Stimulated activated CD4-positive, alpha-beta T cell treated with anti-CD3 and anti-CD28 coated beads, Interleukin-2, amount 100 ng/mL, for 48 hours (primary cell): ENCODE data around the gene MRPL51.
A peak's percentile ranks its signal among the peaks of the same experiment; 100 is the strongest.
"Not testable (repeated sequence)": the region's sequence is repeated elsewhere in the genome, so short reads cannot be mapped to it uniquely, and the experiment has no call there.

ENCODE experiments used
- DNase-seq, 2 donors: peaks; one replicate each; pipeline ENCODE4 v3.0.0-alpha.2; 2020

MRPL51 gene

GRCh38 chr12:6478416-6478815 lies 14.6 kb downstream of the MRPL51 start:
- no peak for DNase-seq

DNA sequence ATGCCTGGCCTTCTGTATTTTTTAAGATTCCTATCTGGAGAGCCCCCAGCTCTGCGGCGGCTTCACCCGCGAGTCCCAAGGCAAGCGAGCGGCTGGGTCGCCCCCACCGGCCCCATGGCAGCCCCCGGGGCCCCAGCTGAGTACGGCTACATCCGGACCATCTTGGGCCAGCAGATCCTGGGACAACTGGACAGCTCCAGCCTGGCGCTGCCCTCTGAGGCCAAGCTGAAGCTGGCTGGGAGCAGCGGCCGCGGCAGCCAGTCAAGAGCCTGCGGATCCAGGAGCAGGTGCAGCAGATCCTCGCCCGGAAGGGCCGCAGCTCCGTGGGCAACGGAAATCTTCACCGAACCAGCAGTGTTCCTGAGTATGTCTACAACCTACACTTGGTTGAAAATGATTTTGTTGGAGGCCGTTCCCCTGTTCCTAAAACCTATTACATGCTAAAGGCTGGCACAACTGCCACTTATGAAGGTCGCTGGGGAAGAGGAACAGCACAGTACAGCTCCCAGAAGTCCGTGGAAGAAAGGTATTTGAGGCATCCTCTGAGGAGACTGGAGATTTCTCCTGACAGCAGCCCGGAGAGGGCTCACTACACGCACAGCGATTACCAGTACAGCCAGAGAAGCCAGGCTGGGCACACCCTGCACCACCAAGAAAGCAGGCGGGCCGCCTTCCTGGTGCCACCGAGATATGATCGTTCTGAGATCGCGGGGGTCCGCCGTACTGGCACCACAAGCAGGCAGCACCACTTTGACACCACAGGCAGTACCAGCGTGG lies 15.3 kb downstream of the MRPL51 start:
- not testable (repeated sequence) for DNase-seq

GRCh38 chr12:6476489-6476888 lies 16.6 kb downstream of the MRPL51 start:
- no peak for DNase-seq

DNA sequence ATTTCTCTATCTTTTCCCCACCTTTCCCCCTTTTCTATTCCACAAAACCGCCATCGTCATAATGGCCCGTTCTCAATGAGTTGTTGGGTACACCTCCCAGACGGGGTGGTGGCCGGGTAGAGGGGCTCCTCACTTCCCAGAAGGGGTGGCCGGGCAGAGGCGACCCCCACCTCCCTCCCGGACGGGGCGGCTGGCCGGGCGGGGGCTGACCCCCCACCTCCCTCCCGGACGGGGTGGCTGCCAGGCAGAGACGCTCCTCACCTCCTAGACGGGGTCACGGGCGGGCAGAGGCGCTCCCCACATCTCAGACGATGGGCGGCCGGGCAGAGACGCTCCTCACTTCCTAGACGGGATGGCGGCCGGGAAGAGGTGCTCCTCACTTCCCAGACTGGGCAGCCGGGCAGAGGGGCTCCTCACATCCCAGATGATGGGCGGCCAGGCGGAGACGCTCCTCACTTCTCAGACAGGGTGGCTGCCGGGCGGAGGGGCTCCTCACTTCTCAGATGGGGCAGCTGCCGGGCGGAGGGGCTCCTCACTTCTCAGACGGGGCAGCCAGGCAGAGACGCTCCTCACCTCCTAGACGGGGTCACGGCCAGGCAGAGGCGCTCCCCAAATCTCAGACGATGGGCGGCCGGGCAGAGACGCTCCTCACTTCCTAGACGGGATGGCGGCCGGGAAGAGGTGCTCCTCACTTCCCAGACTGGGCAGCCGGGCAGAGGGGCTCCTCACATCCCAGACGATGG lies 17.7 kb downstream of the MRPL51 start:
- not testable (repeated sequence) for DNase-seq

- no peak for DNase-seq
These were observed 20.6 kb downstream of the MRPL51 start for GRCh38 chr12:6472491-6472890.

DNA sequence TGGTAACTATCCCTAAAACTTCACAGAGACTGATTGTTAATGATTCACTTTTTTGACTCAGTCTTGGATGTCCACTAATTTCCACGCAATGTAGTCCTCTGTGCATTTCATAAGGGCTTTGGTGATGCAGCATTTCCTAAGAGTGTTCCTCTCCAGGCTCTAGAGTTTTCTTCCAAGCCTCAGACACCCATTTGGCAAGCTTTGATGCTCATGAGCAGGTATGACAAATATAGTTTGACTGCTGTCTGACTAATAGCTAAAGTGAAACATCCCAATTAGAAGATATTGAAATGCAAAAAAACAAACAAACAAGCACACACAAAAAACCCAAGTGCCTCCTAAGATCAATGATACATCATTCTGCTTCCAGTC lies 21.1 kb downstream of the MRPL51 start:
- DNase-seq = no peak

DNA sequence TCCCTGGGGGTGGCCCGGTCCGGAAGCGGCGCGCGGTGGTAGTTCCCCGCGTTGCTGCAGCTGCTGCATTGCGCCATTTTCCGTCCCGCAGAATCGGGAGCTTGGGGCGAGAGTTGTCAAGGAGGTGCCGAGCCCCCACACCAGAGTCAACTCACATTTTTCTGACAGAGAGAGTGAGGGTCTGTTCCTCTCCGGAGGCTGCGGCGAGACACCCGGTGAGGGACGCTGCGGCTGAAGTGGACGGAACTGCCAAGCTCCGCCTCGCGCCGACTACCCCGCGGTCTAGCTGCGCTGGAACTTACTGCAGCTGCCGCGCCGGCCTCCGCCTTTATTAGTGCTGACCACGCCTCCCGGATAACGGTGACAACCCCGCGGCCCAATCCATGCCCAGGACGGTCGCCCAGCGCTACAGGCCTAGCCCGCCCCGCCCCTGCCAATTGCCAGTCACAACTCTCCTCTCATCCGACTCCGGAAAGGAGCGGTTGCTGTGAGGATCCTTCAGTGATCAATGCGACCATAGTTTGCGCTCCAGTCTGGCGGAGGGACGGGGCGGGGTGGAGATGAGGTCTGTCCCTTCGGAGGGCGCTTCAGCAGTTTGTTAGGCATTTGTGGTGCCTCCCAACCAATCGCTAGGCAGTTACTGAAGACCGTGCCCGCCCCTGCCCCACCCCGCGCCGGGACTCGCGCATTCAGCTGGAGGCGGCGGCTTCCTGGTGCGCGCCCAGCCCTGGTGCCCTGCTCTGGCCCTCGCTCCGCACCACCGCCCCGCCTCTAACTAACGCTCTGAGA lies 22.5 kb downstream of the MRPL51 start, which contains the start of gene VAMP1:
VAMP1 (minus strand) TSS at position 303 of the 789 bp plus-strand sequence; CDS start at position 157, 146 bp downstream.
- DNase-seq = peak; percentile 97

DNA sequence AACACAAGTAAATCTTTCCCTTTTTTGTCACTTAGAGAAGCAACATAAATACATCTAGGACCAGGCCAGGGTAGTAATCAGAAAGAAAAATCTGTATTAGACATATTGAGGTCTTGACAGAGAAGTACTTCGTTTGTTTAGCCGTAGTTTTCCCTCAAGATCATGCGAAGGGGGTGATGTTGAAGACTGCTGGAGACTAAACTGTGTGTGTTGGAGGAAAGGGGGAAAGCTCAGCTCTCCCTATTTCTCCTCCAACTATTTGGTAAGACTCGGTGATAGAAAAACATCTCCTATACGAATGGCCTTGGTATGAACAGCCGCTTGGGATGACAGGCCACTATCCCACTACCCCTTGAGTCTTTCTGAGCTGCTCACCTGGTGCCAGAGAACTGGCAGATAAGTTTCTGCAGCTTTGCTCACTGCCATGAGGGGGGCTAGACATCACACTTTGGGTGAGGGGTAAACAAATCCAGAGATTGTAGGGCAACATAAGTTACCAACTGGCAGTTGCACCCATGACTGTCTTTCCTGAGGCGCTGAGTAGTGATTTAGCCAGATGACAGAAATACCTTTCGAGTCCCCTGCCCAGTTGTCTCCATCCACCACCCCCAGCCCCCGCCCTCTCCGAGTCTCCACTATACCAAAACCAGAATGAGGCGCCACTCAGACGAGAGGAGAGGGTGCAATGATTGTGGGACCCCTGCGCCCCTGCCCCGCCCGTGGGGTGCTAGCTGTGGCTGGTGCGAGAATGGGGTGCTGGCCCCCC lies 23.3 kb downstream of the MRPL51 start:
- no peak for DNase-seq

- no peak for DNase-seq
These were observed 24.0 kb downstream of the MRPL51 start for GRCh38 chr12:6469092-6469491.

GRCh38 chr12:6468283-6468575 lies 24.8 kb downstream of the MRPL51 start:
- DNase-seq = no peak

DNA sequence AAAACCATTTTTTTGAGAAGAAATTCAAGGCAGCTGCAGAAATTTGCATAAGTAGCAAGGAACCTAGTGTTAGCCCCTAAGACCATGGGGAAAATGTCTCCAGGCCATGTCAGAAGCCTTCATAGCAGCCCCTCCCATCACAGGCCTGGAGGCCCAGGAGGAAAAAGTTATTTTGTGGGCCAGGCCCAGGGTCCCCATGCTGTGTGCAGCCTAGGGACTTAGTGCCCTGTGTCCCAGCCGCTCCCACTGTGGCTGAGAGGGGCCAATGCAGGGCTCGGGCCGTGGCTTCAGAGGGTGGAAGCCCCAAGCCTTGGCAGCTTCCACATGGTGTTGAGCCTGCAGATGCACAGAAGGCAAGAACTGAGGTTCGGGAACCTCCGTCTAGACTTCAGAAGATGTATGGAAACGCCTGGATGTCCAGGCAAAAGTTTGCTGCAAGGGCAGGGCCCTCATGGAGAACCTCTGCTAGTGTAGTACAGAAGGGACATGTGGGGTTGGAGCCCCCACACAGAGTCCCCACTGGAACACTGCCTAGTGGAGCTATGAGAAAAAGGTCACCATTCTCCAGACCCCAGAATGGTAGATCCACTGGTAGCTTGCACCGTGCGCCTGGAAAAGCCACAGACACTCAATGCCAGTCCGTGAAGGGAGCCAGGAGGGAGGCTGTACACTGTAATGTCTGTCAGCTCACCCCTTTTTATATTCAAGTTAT lies 25.3 kb downstream of the MRPL51 start:
- not testable (repeated sequence) for DNase-seq

- not testable (repeated sequence) for DNase-seq
These were observed 26.3 kb downstream of the MRPL51 start for GRCh38 chr12:6466751-6467150.

DNA sequence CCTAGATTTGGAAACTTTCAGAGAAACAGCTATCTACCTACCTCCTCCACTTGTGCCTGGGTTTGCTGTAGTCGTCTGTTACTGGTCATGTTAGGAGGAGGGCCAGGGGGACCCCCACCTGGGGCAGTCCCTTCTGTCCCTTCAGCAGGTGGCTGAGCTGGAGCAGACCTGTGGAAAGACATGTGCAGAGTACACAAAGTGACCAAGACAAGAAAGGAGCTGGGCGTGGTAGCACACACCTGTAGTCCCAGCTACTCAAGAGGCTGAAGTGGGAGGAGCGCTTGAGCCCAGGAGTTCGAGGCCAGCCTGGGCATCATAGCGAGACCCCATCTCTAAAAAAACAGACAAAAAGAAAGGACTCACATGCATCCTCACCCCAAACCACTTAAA lies 26.9 kb downstream of the MRPL51 start:
- DNase-seq = no peak

GRCh38 chr12:6465467-6466183 lies 27.4 kb downstream of the MRPL51 start:
- no peak for DNase-seq

DNA sequence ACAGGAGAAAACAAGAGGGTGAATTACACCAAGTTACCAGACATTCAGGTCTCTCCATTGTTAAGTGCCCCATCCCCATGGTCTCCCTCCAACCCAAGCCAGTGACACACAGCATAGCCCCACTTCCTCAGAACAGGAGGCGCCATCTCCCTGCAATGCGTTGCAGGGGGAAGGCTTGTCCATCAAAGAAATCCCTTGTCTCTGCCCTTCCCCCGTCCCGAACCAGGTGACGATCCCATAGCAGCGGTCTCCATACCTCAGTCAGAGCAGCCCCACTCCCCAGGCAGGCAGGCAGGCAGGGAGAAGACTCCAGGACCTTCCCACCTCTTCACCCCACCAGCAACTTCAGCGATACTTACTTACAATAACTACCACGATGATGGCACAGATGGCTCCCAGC lies 28.5 kb downstream of the MRPL51 start:
- no peak for DNase-seq

DNA sequence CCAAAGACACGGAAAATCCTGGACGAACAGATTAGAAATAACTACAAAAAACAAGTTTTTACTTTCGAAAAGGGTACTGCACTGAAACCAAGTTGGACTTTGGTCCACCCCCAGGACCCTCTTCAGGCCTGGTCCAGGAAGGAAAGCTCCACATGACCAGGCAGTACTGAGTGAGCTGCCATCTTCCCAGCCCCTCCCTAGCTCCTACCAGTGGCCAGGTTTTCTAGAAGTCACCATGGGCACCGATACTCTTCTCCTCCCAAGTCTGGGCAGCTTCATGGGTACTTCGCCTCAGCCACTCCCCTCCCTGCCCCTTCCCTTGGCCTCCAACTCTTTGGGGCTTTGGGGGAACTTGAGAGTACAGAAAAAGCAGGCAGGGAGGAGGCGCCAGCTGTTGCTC lies 29.2 kb downstream of the MRPL51 start:
- DNase-seq = no peak

GRCh38 chr12:6463216-6463615 lies 29.8 kb downstream of the MRPL51 start:
- no peak for DNase-seq

DNA sequence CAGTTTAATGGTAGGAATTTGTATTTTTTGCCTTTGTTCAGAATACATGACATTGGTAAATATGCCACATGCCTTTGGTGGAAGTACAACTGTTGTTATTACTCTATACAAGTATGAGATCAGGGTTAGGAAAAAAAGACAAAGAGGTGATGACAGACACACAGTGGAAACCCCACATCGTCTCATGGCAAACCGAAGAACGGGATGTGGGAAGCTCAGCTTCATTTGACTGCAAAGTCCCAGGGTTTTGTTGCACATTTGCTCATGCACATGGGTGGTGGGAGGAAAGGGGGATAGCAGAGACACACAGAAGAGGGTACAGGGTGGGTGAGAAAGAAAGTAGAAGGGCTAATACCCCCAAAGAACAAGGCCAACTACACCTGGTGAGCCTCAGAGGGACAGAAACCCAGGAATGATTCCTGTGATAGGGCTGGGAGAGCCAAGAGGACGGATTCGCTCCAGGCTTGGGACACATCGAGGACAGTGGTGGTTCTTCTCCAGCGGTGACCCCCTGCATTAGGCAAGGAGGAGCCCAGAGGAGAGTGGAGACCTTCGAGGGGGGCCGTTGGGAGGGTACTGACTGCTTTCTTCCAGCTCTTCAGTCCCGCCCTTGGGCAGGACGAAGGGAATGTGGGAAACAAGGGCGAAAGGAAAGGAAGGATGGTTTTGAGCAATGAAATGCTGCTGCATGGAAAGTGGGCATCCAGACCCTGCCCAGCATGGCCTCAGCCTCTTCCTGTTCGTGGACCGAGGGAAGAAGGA lies 30.6 kb downstream of the MRPL51 start:
- DNase-seq = no peak

DNA sequence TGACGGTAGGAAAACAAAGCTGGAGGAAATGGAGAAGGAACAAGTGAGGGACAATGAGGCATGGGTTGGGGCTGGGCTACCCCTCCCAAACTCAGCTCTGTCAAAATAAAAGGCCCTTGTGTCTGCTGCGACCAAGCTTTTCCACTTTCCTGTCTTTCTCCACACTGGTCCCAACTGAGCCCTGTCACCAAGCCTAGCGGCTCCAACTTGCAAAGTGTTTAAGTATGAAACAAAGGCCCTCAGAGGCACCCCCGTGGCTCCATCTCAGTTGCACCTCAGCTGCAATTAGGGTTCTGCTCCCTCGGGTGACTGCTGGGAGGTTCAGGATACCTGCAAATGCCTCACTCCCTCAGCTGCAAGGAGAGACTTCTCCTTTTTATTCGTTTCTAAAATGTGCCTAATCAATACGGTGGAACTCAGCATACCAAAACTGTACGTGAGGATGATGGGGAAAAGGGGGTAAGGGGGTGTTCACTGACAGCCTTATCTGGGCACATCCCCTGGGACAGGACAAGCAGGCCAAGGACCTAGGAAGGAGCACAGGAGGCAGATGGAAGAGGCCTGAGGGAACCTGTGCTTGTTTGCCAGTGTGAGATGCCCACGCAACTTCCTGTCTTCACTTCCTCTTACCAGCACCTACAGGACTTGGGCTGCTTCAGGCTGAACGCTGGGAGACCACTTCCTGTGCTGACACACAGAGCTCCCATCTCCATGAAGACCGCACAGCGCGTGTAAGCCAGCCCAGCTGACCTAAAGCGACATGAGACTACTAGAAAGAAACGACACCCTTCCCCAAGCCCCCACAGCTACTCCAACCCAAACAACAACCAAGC lies 31.4 kb downstream of the MRPL51 start:
- peak; percentile 68 to 69 for DNase-seq
